GM23338 (cell line): ENCODE data around the gene SYCP2. TPM values are rescaled to one million over a fixed set of nuclear protein-coding genes. Genes with fewer than 3 reads are reported as not detected.

Source experiments
- ATAC-seq: fragments of 200-7000 bp; cut with Tn5 transposase; 3 replicates; pipeline ENCODE4 v1.9.1; 2020
- DNase-seq: peaks from one replicate; pipeline ENCODE4 v3.0.0-alpha.2; 2015; ENCODE audit warnings: low spot score
- H2AFZ ChIP-seq: fragments of 200-600 bp; sonication (generic); 2 replicates; pipeline ENCODE4 v1.8.0; 2016; ENCODE audit warnings: antibody characterized with exemption, mild to moderate bottlenecking, moderate library complexity
- H3F3A ChIP-seq: fragments of 200-600 bp; sonication (generic); replicated peaks from 2 replicates; pipeline ENCODE4 v1.8.0; 2017; ENCODE audit warnings: antibody characterized with exemption, mixed run types, low read depth
- H3K27ac ChIP-seq: fragments of 200-600 bp; sonication (generic); 2 replicates; pipeline ENCODE4 v1.6.1; 2016; ENCODE audit warnings: low read depth
- H3K27me3 ChIP-seq: fragments of 200-600 bp; sonication (generic); 2 replicates; pipeline ENCODE4 v1.8.0; 2016; ENCODE audit warnings: mild to moderate bottlenecking, mixed run types, moderate library complexity; ENCODE audit not compliant: insufficient read depth
- H3K36me3 ChIP-seq: fragments of 200-600 bp; sonication (generic); 2 replicates; pipeline ENCODE4 v1.8.0; 2016; ENCODE audit warnings: mild to moderate bottlenecking; ENCODE audit not compliant: insufficient read depth
- H3K4me1 ChIP-seq: fragments of 200-600 bp; sonication (generic); 2 replicates; pipeline ENCODE4 v1.8.0; 2016; ENCODE audit warnings: mild to moderate bottlenecking, moderate library complexity; ENCODE audit not compliant: insufficient read depth
- H3K4me2 ChIP-seq: fragments of 200-600 bp; sonication (generic); 2 replicates; pipeline ENCODE4 v1.7.1; 2017; ENCODE audit warnings: mixed run types
- H3K4me3 ChIP-seq: fragments of 200-600 bp; sonication (generic); 2 replicates; pipeline ENCODE4 v1.6.1; 2016; ENCODE audit warnings: mixed run types
- H3K79me2 ChIP-seq: fragments of 200-600 bp; sonication (generic); replicated peaks from 2 replicates; pipeline ENCODE4 v1.8.0; 2017; ENCODE audit warnings: mild to moderate bottlenecking; ENCODE audit not compliant: insufficient read depth
- H3K9me2 ChIP-seq: fragments of 200-600 bp; sonication (generic); 2 replicates; pipeline ENCODE4 v1.8.0; 2017; ENCODE audit not compliant: insufficient read depth
- H4K20me1 ChIP-seq: fragments of 200-600 bp; sonication (generic); replicated peaks from 2 replicates; pipeline ENCODE4 v1.8.0; 2017; ENCODE audit warnings: mild to moderate bottlenecking; ENCODE audit not compliant: insufficient read depth
- H3K27ac Mint-ChIP-seq: 2 replicates; pipeline ENCODE4 v1.8.0; 2020; ENCODE audit warnings: inconsistent platforms, mild to moderate bottlenecking, moderate library complexity, mixed read lengths
- H3K27me3 Mint-ChIP-seq: 3 replicates; pipeline ENCODE4 v1.8.0; 2022; ENCODE audit warnings: low read depth, mild to moderate bottlenecking, moderate library complexity, mixed read lengths, inconsistent platforms; ENCODE audit not compliant: insufficient read depth, poor library complexity
- H3K36me3 Mint-ChIP-seq: 3 replicates; pipeline ENCODE4 v1.8.0; 2021; ENCODE audit warnings: low read depth, mild to moderate bottlenecking, inconsistent platforms, moderate library complexity, mixed read lengths
- H3K4me1 Mint-ChIP-seq: 3 replicates; pipeline ENCODE4 v1.8.0; 2020; ENCODE audit warnings: mild to moderate bottlenecking, inconsistent platforms, mixed read lengths
- H3K4me3 Mint-ChIP-seq: 3 replicates; pipeline ENCODE4 v1.8.0; 2021; ENCODE audit warnings: moderate library complexity, mild to moderate bottlenecking, inconsistent platforms, mixed read lengths
- H3K9me3 Mint-ChIP-seq: 3 replicates; pipeline ENCODE4 v1.8.0; 2020; ENCODE audit warnings: moderate library complexity, mild to moderate bottlenecking, inconsistent platforms, mixed read lengths
- CREB1 ChIP-seq: fragments of 250-450 bp; sonication (Bioruptor Pico); IDR thresholded peaks from 2 replicates; pipeline ENCODE4 v1.5.0; 2020; ENCODE audit warnings: low read depth, mild to moderate bottlenecking, moderate library complexity
- CTCF ChIP-seq, 2 experiments: fragments of 200-600 bp in 1 of 2; sonication (generic) in 1 of 2; conservative IDR thresholded peaks; 2 replicates each; pipeline versions ENCODE4 v1.5.1 to v1.6.1; 2016 to 2017; ENCODE audit warnings: antibody characterized with exemption in 2 of 2, low read depth in 2 of 2, mild to moderate bottlenecking in 2 of 2, moderate library complexity in 1 of 2
- ETS1 ChIP-seq: IDR thresholded peaks from 2 replicates; pipeline ENCODE4 v1.6.1; 2016; ENCODE audit warnings: antibody characterized with exemption
- EZH2 ChIP-seq: fragments of 200-600 bp; sonication (generic); IDR thresholded peaks from one replicate; pipeline ENCODE4 v1.8.0; 2017; ENCODE audit warnings: antibody characterized with exemption, mild to moderate bottlenecking, low read depth; ENCODE audit not compliant: unreplicated experiment
- EZH2phosphoT487 ChIP-seq: fragments of 200-600 bp; sonication (generic); IDR thresholded peaks from one replicate; pipeline ENCODE4 v1.8.1; 2018; ENCODE audit warnings: antibody characterized with exemption; ENCODE audit not compliant: unreplicated experiment
- JUNB ChIP-seq: IDR thresholded peaks from one replicate; pipeline ENCODE4 v1.6.1; 2016; ENCODE audit warnings: antibody characterized with exemption; ENCODE audit not compliant: unreplicated experiment
- NANOG ChIP-seq: IDR thresholded peaks from 2 replicates; pipeline ENCODE4 v1.6.1; 2016; ENCODE audit warnings: antibody characterized with exemption, borderline replicate concordance
- POLR2AphosphoS5 ChIP-seq: IDR thresholded peaks from 2 replicates; pipeline ENCODE4 v1.6.1; 2016; ENCODE audit warnings: antibody characterized with exemption, low read depth
- STAT1 ChIP-seq: IDR thresholded peaks from one replicate; pipeline ENCODE4 v1.6.1; 2016; ENCODE audit warnings: antibody characterized with exemption; ENCODE audit not compliant: unreplicated experiment
- ZNF114 ChIP-seq: fragments of 250-450 bp; sonication (Bioruptor Pico); IDR thresholded peaks from 2 replicates; pipeline ENCODE4 v1.5.0; 2020; ENCODE audit warnings: mild to moderate bottlenecking, moderate library complexity
- ZNF331 ChIP-seq: fragments of 250-450 bp; sonication (Bioruptor Pico); IDR thresholded peaks from 2 replicates; pipeline ENCODE4 v1.5.0; 2020; ENCODE audit warnings: low read depth, mild to moderate bottlenecking, moderate library complexity
- ZNF462 ChIP-seq: fragments of 250-450 bp; sonication (Bioruptor Pico); IDR thresholded peaks from 2 replicates; pipeline ENCODE4 v1.5.0; 2020; ENCODE audit warnings: mild to moderate bottlenecking, moderate library complexity
- polyA plus RNA-seq: library from polyadenylated mRNA; unstranded; fragments of >200 nt; fragmentation: Nextera tagmentation; extraction: Ambion mirVana; gene quantifications from 2 replicates; pipeline ENCODE4 v1.2.1, GENCODE V29; 2016
- total RNA-seq: library from RNA; depleted of rRNA; stranded (reverse); fragments of >200 nt; shearing (Covaris generic); gene quantifications from 2 replicates; pipeline ENCODE4 v1.2.3, GENCODE V29; 2014

The SYCP2 gene
- total and polyA plus RNA-seq, 2 experiments from 2014 or later, result 0.50 to 2.1 TPM

GRCh38 chr20:59966428-59966827 is 33.0 kb upstream of the SYCP2 start (continued):
- TF ChIP-seq EZH2 (no peak), CREB1 (CRISPR knock-in tag) (no peak), STAT1 (no peak), ZNF331 (CRISPR knock-in tag) (no peak), ETS1 (no peak), POLR2AphosphoS5 (no peak), JUNB (no peak)

GRCh38 chr20:59962155-59962554 is 28.7 kb upstream of the SYCP2 start:
- no peak overlapping the region for H3K27ac Mint-ChIP-seq
- H3K9me3 Mint-ChIP-seq, result no peaks in the 10 kb centered on the region
- no peaks in the 10 kb centered on the region for H3K36me3 Mint-ChIP-seq
- TF ChIP-seq ZNF114 (no peak), ZNF331 (CRISPR knock-in tag) (no peak), EZH2 (no peak), EZH2phosphoT487 (no peak), CREB1 (CRISPR knock-in tag) (no peak), JUNB (no peak), ZNF462 (CRISPR knock-in tag) (no peak), CTCF (conservative IDR thresholded peaks at IDR 0.05; ENCODE audit: low read depth in 2 of 2) (no peak), STAT1 (no peak), POLR2AphosphoS5 (no peak), NANOG (no peak), ETS1 (no peak)

More at GRCh38 chr20:59962155-59962554, 28.7 kb upstream of the SYCP2 start:
- H4K20me1 ChIP-seq, result no peaks in the 10 kb centered on the region
- Mint-ChIP-seq H3K27me3 (no peaks in the 10 kb centered on the region), H3K4me3 (no peak overlapping the region), H3K4me1 (peaks cover 5% of the 10 kb centered on the region; the same call in 1 of the 3 replicates)
- no peaks in the 10 kb centered on the region for H3K79me2 ChIP-seq
- no peak overlapping the region for H3K4me2 ChIP-seq
- H3K27ac ChIP-seq, result no peak overlapping the region
- no peaks in the 10 kb centered on the region for H3K4me1 ChIP-seq
- no peaks in the 10 kb centered on the region for H3K27me3 ChIP-seq
- H3F3A ChIP-seq, result no peaks in the 10 kb centered on the region
- H3K9me2 ChIP-seq, result no peaks in the 10 kb centered on the region
- H3K36me3 ChIP-seq, result no peaks in the 10 kb centered on the region
- no peak overlapping the region for H3K4me3 ChIP-seq
- ATAC-seq (no peak), DNase-seq (no peak)
- H2AFZ ChIP-seq, result no peak overlapping the region
